ENCODE measurements around the gene NOL12.
"Not testable (repeated sequence)": the region's sequence is repeated elsewhere in the genome, so short reads cannot be mapped to it uniquely, and the experiment has no call there.

NOL12 gene

GRCh38 chr22:37681001-37681424, 5.1 kb upstream of the NOL12 start:
- no peak for DNase-seq

DNA sequence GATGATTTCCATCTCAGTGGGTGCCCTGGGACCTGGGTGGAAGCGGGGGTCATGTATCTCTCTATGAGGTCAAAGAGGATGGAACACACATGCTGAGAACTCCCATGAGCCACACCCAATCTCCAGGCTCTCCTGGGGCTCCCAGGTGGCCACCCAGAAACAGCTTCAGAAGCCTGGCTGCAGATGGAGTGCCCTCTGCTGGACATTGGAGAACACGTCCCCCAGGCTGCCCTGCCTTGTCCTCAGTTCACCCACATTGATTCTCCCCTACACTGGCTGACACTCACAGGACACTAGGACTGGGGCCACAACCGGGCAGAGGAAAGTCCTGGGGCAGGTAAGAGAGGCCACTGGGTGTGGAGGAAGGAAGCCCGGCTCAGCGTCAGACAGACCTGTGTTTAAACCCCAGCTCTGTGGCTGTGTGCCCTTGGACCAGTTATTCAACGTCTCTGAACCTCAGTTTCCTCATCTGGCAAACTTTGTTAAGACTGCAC, 4.5 kb upstream of the NOL12 start:
- peak; percentile 42 for DNase-seq

- no peak for DNase-seq
These were observed 1.1 kb upstream of the NOL12 start for GRCh38 chr22:37684803-37685615.

GRCh38 chr22:37690407-37690806, 4.3 kb downstream of the NOL12 start:
- DNase-seq, result no peak

- DNase-seq, result no peak
These were observed 4.9 kb downstream of the NOL12 start for GRCh38 chr22:37690901-37691504.

DNA sequence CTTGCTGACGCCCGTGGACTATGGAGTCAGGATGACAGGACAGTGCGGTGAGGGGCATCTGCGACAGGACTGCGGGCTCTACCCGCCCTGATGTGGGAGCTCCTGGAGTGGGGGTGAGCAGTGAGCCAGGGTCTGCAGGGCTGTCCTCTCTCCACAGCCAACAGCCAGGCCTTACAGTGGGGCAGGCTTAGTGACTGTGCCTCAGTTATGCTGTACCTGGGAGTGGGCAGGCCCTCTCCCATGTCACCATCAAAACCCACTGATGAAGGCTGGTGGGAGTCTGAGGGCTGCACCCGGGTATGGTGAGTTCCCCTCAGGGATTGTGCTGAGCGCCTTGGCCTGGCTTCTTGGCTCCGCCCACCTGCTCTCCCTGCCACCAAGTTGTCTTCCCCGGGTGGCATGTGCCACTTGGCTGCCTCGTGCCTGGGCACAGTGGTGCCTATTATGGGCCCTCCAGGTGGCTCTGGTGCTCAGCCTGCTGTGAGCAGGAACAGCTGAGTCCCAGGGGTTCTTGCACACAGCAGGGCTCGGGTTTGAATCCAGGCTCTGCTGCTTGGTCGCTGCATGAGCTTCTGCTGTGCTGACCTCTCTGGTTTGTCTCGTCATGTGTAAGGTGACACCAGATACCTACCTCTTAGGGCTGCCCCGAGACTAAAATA, 6.6 kb downstream of the NOL12 start:
- no peak for DNase-seq

- DNase-seq, result not testable (repeated sequence)
These were observed 8.0 kb downstream of the NOL12 start for GRCh38 chr22:37694131-37694530.

DNA sequence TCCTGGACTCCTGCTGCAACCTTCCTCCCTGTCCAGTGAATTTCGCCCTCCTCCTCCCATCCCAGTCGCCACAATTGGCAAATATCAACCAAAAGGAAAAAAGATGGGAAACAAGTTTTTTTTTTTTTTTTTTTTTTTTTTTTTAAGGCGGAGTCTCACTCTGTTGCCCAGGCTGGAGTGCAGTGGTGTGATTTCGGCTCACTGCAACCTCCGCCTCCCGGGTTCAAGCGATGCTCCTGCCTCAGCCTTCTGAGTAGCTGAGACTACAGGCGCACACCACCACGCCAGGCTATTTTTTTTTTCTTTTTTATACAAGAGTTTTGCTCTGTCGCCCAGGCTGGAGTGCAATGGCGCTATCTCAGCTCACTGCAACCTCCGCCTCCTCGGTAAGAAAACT, 10.1 kb downstream of the NOL12 start:
- not testable (repeated sequence) for DNase-seq

GRCh38 chr22:37696657-37697537, 10.8 kb downstream of the NOL12 start, which contains the start of gene TRIOBP:
TSS of gene TRIOBP (plus strand) at chr22:37697048. CDS start at chr22:37701366, 4,318 bp downstream.
- DNase-seq, result peak; percentile 52

GRCh38 chr22:37697538-37697835, 11.3 kb downstream of the NOL12 start:
- DNase-seq, result no peak

GRCh38 chr22:37701141-37701786, 15.1 kb downstream of the NOL12 start:
- no peak for DNase-seq

DNA sequence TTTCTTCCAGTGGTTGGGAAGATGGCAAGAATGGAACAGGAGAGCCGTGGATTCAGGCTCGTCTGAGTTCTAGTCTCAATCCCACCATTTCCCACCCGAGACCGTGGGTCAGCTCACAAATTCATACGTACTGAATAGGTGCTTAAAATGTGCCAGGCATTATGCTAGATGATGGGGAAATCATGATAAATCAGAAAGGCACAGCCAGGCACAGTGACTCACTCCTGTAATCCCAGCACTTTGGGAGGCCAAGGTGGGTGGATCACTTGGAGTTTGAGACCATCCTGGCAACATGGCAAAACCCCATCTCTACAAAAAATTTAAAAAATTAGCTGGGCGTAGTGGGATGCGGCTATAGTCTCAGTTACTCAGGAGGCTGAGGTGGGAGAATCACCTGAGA, 17.8 kb downstream of the NOL12 start:
- DNase-seq, result no peak

- DNase-seq, result no peak
These were observed 18.5 kb downstream of the NOL12 start for GRCh38 chr22:37704645-37705044.

GRCh38 chr22:37705205-37705604, 19.1 kb downstream of the NOL12 start:
- DNase-seq, result no peak

- no peak for DNase-seq
These were observed 22.7 kb downstream of the NOL12 start for GRCh38 chr22:37708580-37709444.

GRCh38 chr22:37709445-37709765, 23.3 kb downstream of the NOL12 start:
- no peak for DNase-seq

DNA sequence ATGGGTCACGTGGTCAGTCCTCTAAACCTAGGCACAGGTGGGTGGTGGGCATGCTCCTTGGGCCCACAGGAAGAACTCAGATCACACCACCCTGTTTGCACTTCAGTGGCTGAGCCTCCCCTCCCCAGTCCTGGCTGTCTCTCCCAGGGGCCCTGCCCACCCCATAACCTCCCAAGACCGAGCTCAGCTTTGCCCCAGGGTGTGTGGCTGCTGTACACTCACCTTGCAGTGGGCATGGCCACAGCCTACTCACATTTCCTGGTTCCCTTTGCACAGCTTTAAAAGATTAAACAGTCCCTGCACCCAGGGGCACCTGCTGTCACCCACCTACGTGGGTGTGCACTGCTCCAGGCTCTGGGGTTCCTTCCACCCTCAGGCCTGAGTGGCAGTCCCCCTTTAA, 24.5 kb downstream of the NOL12 start:
- no peak for DNase-seq

- DNase-seq, result no peak
These were observed 25.3 kb downstream of the NOL12 start for GRCh38 chr22:37711490-37711889.

GRCh38 chr22:37713761-37714160, 27.6 kb downstream of the NOL12 start:
- no peak for DNase-seq

DNA sequence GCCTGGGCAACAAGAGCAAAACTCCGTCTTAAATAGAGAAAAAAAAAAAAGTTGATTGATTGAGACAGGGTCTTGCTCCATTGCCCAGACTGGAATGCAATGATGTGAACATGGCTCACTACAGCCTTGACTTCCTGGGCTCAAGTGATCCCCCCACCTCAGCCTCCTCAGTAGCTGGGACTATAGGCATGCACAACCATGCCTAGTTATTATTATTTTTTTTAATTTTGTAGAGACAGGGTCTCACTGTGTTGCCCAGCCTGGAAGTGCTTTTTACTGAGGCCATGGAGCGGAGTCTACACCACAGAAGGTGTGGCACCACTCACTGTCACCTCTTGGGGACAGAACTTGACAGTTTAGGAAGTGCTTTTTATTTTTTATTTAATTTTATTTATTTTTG, 28.5 kb downstream of the NOL12 start:
- no peak for DNase-seq

- DNase-seq, result no peak
These were observed 29.6 kb downstream of the NOL12 start for GRCh38 chr22:37715760-37716159.

GRCh38 chr22:37716708-37717107, 30.6 kb downstream of the NOL12 start:
- no peak for DNase-seq

Measured in NCI-H774 (cell line).